ENCODE results near the gene RTP2. TPM values are rescaled to one million over a fixed set of nuclear protein-coding genes. Genes with fewer than 3 reads are reported as not detected.

The RTP2 gene
- total and polyA plus RNA-seq, 2 donors (not counting 3 experiments of a cell fraction or from before 2014, with no cell fraction given): not detected

GRCh38 chr3:187736418-187736871, 34.1 kb upstream of the RTP2 start:
- FAIRE-seq: peak; percentile 35
- H3K9ac ChIP-seq (replicated peaks; ENCODE audit: extremely low read depth, insufficient read depth, low read length): no peak overlapping the region
- H3K27ac ChIP-seq (ENCODE audit: insufficient read depth, low read depth, low read length): no peak overlapping the region
- dilution Hi-C loops (cut with MboI; ENCODE audit: extremely low pct_ligation_motif_present, low sequenced_read_pairs) (loop anchor here (25.0 kb wide), 1 partner anchor 926 kb away; no protein-coding TSS in a partner anchor), intact Hi-C loops (cut with micrococcal nuclease) (no loop called here)
- H3K4me3 ChIP-seq (replicated peaks in 1 of 3; ENCODE audit: insufficient read depth in 1 of 3, low read depth in 1 of 3, low read length in 3 of 3): no peak overlapping the region
- no peaks in the 10 kb centered on the region for H3K9me3 ChIP-seq (replicated peaks; ENCODE audit: control insufficient read depth, insufficient read depth, low read length)
- H3K36me3 ChIP-seq (ENCODE audit: control insufficient read depth in 2 of 2, extremely low read depth in 1 of 2, insufficient read depth in 2 of 2, low read length in 2 of 2): peaks cover 5 to 6% of the 10 kb centered on the region in 2 experiments
- H3K9me1 ChIP-seq (replicated peaks; ENCODE audit: control insufficient read depth, extremely low read depth, insufficient read depth, low read length): no peaks in the 10 kb centered on the region
- no peak overlapping the region for H2AFZ ChIP-seq (ENCODE audit: low read depth, low read length)
- no peak overlapping the region for H3K4me2 ChIP-seq (ENCODE audit: insufficient read depth, low read length)
- H4K20me1 ChIP-seq (replicated peaks; ENCODE audit: control insufficient read depth, extremely low read depth, insufficient read depth, low read length): no peaks in the 10 kb centered on the region
- H3K79me2 ChIP-seq (ENCODE audit: control insufficient read depth, insufficient read depth, low read length): peaks cover 21% of the 10 kb centered on the region
- ChIA-PET CTCF (interaction anchor here (0.6 to 6.1 kb wide), 7 partner anchors 12 to 1394 kb away, joined by 3 to 466 read pairs (median 5); no protein-coding TSS in a partner anchor), POLR2A (interaction anchor here (0.6 kb wide), 2 partner anchors 775 to 1239 kb away, joined by 3 read pairs; no protein-coding TSS in a partner anchor)
- DNase-seq (ENCODE audit: low read depth, low spot score): peak; percentile 17
- no TSS peak for BruUV-seq (replicated peaks)
- H3K27me3 ChIP-seq (ENCODE audit: control insufficient read depth in 2 of 2, insufficient read depth in 2 of 2, low read length in 2 of 2): no peaks in the 10 kb centered on the region
- peaks cover 33% of the 10 kb centered on the region for H3K4me1 ChIP-seq (ENCODE audit: control insufficient read depth, extremely low read depth, insufficient read depth, low read length)
- peak; percentile 37 for TF ChIP-seq FOS (IDR thresholded peaks at IDR 0.05; ENCODE audit: borderline replicate concordance, insufficient read depth, low read length)
- no peak for TF ChIP-seq GATA2 (IDR thresholded peaks at IDR 0.05; ENCODE audit: insufficient read depth, insufficient read length, low read depth, low read length)

- no peak overlapping the region for H3K27ac ChIP-seq (ENCODE audit: insufficient read depth, low read depth, low read length)
- no peak for TF ChIP-seq MYC (IDR thresholded peaks at IDR 0.05; ENCODE audit: low read depth, low read length)
- TF ChIP-seq MAX (IDR thresholded peaks at IDR 0.05; ENCODE audit: insufficient read depth, insufficient read length): no peak
- TF ChIP-seq FOS (IDR thresholded peaks at IDR 0.05; ENCODE audit: borderline replicate concordance, insufficient read depth, low read length): no peak
- no peaks in the 10 kb centered on the region for H4K20me1 ChIP-seq (replicated peaks; ENCODE audit: control insufficient read depth, extremely low read depth, insufficient read depth, low read length)
- no peaks in the 10 kb centered on the region for H3K27me3 ChIP-seq (ENCODE audit: control insufficient read depth in 2 of 2, insufficient read depth in 2 of 2, low read length in 2 of 2)
- no peak overlapping the region for H3K4me2 ChIP-seq (ENCODE audit: insufficient read depth, low read length)
- H3K4me1 ChIP-seq (ENCODE audit: control insufficient read depth, extremely low read depth, insufficient read depth, low read length): peaks cover 33% of the 10 kb centered on the region
- DNase-seq (ENCODE audit: low read depth, low spot score) (no peak), FAIRE-seq (no peak)
- no peaks in the 10 kb centered on the region for H3K9me3 ChIP-seq (replicated peaks; ENCODE audit: control insufficient read depth, insufficient read depth, low read length)
- dilution Hi-C loops (cut with MboI; ENCODE audit: extremely low pct_ligation_motif_present, low sequenced_read_pairs) (loop anchor here (25.0 kb wide), 1 partner anchor 926 kb away; no protein-coding TSS in a partner anchor), intact Hi-C loops (cut with micrococcal nuclease) (no loop called here)
- ChIA-PET CTCF (interaction anchor here (1.3 to 6.1 kb wide), 3 partner anchors 13 to 1305 kb away, joined by 4 to 201 read pairs (median 51); no protein-coding TSS in a partner anchor), POLR2A (no interaction called here)
- H3K36me3 ChIP-seq (ENCODE audit: control insufficient read depth in 2 of 2, extremely low read depth in 1 of 2, insufficient read depth in 2 of 2, low read length in 2 of 2): peaks cover 5 to 8% of the 10 kb centered on the region in 2 experiments
- H2AFZ ChIP-seq (ENCODE audit: low read depth, low read length): no peak overlapping the region
- BruUV-seq (replicated peaks): no TSS peak
- H3K4me3 ChIP-seq (replicated peaks in 1 of 3; ENCODE audit: insufficient read depth in 1 of 3, low read depth in 1 of 3, low read length in 3 of 3): no peak overlapping the region
- no peak overlapping the region for H3K9ac ChIP-seq (replicated peaks; ENCODE audit: extremely low read depth, insufficient read depth, low read length)
- no peaks in the 10 kb centered on the region for H3K9me1 ChIP-seq (replicated peaks; ENCODE audit: control insufficient read depth, extremely low read depth, insufficient read depth, low read length)
- peaks cover 21% of the 10 kb centered on the region for H3K79me2 ChIP-seq (ENCODE audit: control insufficient read depth, insufficient read depth, low read length)
Measured at GRCh38 chr3:187735837-187736236, 33.5 kb upstream of the RTP2 start.
